GM12892 (cell line): Measurements from ENCODE around the gene FEM1C.

ENCODE experiments used
- DNase-seq: peaks from one replicate; pipeline ENCODE4 v3.0.0; 2011; ENCODE audit not compliant: insufficient read length
- FAIRE-seq: peaks from 2 replicates; lab custom pipeline; 2011; peaks lifted over from hg19 to GRCh38; lab: Jason Lieb, UNC
- POLR2A ChIP-seq: IDR thresholded peaks from 2 replicates; pipeline ENCODE4 v1.6.1; 2011; ENCODE audit warnings: low read depth, low read length, control low read depth
- POLR2AphosphoS5 ChIP-seq: IDR thresholded peaks from 2 replicates; pipeline ENCODE4 v1.6.1; 2011; ENCODE audit warnings: low read depth, low read length, control low read depth
- TAF1 ChIP-seq: IDR thresholded peaks from 2 replicates; pipeline ENCODE4 v1.6.1; 2011; ENCODE audit warnings: low read depth, mild to moderate bottlenecking, control low read depth, low read length, borderline replicate concordance

The FEM1C gene

DNA sequence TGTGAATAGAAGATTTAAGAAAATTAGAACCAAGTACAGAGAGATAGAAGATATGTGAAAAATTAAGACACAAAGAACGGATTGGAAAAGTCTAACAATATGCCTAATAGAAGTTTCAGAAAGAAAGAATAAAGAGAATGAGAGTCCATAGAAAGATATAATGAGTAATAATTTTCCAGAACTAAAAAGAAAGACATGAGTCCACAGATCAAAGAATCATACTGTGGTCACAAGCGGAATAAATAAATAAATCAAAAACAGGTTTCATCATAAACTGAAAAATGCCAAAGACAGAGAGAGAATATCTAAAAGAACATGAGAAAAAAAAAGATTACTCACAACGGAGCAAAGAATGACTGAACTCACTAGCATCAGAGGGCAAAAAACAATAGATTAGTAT is 32.9 kb downstream of the FEM1C start:
- FAIRE-seq = no peak
- TF ChIP-seq TAF1 = no peak
- TF ChIP-seq POLR2A = no peak
- no peak for TF ChIP-seq POLR2AphosphoS5
- no peak for DNase-seq

GRCh38 chr5:115510145-115510645 is 34.4 kb downstream of the FEM1C start:
- TF ChIP-seq TAF1 = no peak
- TF ChIP-seq POLR2A = no peak
- TF ChIP-seq POLR2AphosphoS5 = no peak
- FAIRE-seq = no peak
- no peak for DNase-seq

DNA sequence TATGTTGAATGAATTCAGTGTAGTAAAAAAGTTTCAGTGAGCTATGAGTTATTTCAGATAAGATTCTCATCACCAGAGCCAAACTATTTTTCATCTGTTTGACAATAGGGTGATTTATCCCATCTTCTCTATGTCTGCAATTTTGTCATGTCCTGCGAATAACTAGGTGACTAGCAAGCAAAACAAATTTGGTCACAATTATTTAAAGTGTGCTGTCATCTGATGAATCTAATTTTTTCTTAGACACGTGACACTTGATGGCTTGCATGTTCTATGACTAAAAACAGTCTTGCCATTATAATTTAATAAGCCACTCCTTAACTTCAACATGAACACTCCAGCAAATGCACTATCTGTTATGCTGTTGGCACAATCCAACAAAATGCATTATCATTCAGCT is 35.0 kb downstream of the FEM1C start:
- FAIRE-seq (no peak), DNase-seq (no peak)
- no peak for TF ChIP-seq TAF1
- TF ChIP-seq POLR2A = no peak
- TF ChIP-seq POLR2AphosphoS5 = no peak

DNA sequence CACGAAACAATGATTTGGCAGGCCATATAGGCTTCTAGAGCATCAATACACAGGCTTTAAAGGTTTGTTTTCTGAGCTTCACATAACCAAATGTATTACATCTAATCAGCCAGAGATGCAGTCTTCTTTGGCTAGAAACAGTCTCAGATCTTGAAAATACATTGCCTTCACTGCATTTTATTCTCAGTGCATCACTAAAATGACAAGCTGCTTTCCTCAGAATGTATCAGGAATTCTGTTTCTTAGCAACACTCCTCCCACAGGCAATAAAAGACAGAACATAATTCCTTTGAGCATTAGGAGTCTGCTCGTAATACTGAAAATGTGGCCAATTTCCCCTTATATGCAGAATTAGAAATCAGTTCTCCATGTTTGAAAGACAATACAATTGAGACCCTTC is 36.9 kb downstream of the FEM1C start:
- no peak for FAIRE-seq
- TF ChIP-seq POLR2AphosphoS5 (no peak), POLR2A (no peak)
- DNase-seq = no peak

GRCh38 chr5:115503420-115503819 is 41.2 kb downstream of the FEM1C start:
- no peak for DNase-seq
- TF ChIP-seq POLR2AphosphoS5 (no peak), TAF1 (no peak), POLR2A (no peak)
- FAIRE-seq = no peak

- FAIRE-seq (no peak), DNase-seq (no peak)
- no peak for TF ChIP-seq TAF1
- no peak for TF ChIP-seq POLR2A
- no peak for TF ChIP-seq POLR2AphosphoS5
These were observed 42.9 kb downstream of the FEM1C start for GRCh38 chr5:115501464-115502210.

DNA sequence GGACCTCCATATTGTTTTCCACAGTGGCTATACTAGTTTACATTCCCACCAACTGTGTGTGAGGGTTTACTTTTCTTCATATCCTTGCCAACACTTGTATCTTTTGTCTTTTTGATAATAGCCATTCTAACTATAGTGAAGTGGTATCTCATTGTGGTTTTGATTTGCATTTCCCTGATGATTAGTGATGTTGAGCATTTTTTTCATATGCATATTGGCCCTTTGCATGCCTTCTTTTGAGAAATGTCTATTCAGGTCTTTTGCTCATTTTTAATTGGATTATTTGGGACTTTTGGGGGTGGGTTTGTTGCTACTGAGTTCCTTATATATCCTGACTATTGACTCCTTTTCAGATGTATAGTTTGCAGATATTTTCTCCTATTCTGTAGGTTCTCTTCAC is 44.4 kb downstream of the FEM1C start:
- no peak for TF ChIP-seq POLR2AphosphoS5
- TF ChIP-seq POLR2A = no peak
- TF ChIP-seq TAF1 = no peak
- DNase-seq (no peak), FAIRE-seq (no peak)

- no peak for TF ChIP-seq POLR2A
- no peak for TF ChIP-seq POLR2AphosphoS5
- no peak for TF ChIP-seq TAF1
- DNase-seq (no peak), FAIRE-seq (no peak)
These were observed 47.5 kb downstream of the FEM1C start for GRCh38 chr5:115496936-115497576.

GRCh38 chr5:115494570-115495289 is 49.8 kb downstream of the FEM1C start:
- FAIRE-seq (peak; percentile 81), DNase-seq (no peak)
- TF ChIP-seq POLR2A = no peak
- TF ChIP-seq POLR2AphosphoS5 = no peak
- no peak for TF ChIP-seq TAF1

DNA sequence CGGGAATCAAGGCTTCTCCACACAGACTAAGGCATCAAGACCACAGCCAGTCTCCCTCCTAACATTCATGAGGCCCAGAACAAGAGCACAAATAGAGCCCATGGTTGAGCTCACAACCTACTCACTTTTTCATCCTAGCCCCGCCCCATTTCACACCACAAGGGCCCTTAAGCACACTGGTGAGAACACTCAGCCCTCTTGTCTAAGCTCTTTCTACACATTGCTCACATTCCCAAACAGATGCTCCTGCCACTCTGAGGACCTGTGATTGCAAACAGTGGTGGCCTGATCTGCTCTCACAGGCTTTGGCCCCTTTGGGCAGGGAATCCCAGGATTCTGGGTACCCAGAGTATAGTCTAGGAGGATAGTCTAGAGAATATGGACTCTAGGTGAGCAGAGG is 54.0 kb downstream of the FEM1C start:
- DNase-seq (no peak), FAIRE-seq (no peak)
- TF ChIP-seq POLR2AphosphoS5 (no peak), TAF1 (no peak), POLR2A (no peak)

DNA sequence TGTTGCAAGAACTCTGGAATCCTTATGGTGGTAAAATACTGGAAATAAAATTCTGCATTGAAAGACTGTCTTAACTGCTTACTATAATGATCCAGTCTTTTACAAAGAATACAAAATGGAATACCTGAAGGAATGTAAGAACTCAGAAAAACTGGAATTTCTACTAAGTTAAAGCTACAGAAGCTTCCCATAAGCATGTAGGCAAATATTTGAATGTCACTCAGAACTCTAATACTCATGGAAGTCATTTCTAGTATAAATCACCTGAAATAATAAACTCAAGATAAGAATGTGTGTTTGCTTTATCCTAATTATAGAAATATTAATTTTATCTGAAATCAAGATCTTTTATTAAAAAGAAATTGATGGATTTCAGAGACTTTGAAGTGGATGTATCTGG is 54.8 kb downstream of the FEM1C start:
- no peak for FAIRE-seq
- no peak for DNase-seq
- TF ChIP-seq POLR2AphosphoS5 (no peak), POLR2A (no peak), TAF1 (no peak)

DNA sequence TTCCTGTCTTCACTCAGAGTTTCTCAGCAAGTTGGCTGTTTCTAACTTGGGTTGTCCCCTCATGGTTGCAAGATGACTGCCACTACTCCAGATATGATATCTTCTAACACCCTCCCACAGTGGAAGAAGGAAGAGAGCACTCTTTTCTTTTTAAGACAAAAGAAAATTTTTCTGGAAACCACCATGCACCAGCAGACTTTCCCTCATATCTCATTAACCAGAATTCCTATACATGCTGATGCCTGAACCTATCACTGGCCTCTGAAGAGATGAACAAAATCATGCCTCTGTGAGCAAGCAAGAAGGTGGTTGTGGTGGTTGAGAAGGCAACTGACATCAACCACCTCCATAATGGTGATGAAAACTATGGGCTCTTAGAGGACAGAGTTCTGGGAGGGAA is 56.8 kb downstream of the FEM1C start:
- TF ChIP-seq TAF1 (no peak), POLR2A (no peak), POLR2AphosphoS5 (no peak)
- peak; percentile 60 for FAIRE-seq

GRCh38 chr5:115487168-115487567 is 57.4 kb downstream of the FEM1C start:
- no peak for TF ChIP-seq POLR2AphosphoS5
- TF ChIP-seq TAF1 = no peak
- TF ChIP-seq POLR2A = no peak
- FAIRE-seq = peak; percentile 74
- no peak for DNase-seq

More for the DNA sequence above, 56.8 kb downstream of the FEM1C start:
- no peak for DNase-seq
